Activated B cell treated with CpG ODN at 0.5 μM for 24 hours (primary cell): ENCODE measurements around the gene TXN2. TPM values are rescaled to one million over a fixed set of nuclear protein-coding genes. Genes with fewer than 3 reads are reported as not detected.

Experiments
- ATAC-seq: fragments of 200-7000 bp; cut with Tn5 transposase; one replicate; pipeline ENCODE4 v1.10.0; 2021; ENCODE audit warnings: low read depth, mild to moderate bottlenecking, moderate library complexity
- CTCF ChIA-PET: fragments of 350-600 bp; sonication (Branson Sonifier 250); formaldehyde crosslinking; loops from one replicate; lab custom pipeline; 2021; ENCODE audit warnings: antibody characterized with exemption; lab: Charles Lee
- POLR2A ChIA-PET: fragments of 350-600 bp; sonication (Branson Sonifier 250); formaldehyde crosslinking; loops from one replicate; lab custom pipeline; 2021; ENCODE audit warnings: antibody characterized with exemption; lab: Charles Lee
- DNase-seq: peaks from one replicate; pipeline ENCODE4 v3.0.0; 2022
- H3K27ac Mint-ChIP-seq: one replicate; pipeline ENCODE4 v1.8.0; 2020; ENCODE audit warnings: mixed read lengths
- H3K27me3 Mint-ChIP-seq: one replicate; pipeline ENCODE4 v1.8.0; 2021; ENCODE audit warnings: mixed read lengths
- H3K36me3 Mint-ChIP-seq: one replicate; pipeline ENCODE4 v1.8.0; 2021; ENCODE audit warnings: low read depth, mixed read lengths
- H3K4me1 Mint-ChIP-seq: one replicate; pipeline ENCODE4 v1.8.0; 2021; ENCODE audit warnings: mixed read lengths
- H3K4me3 Mint-ChIP-seq: one replicate; pipeline ENCODE4 v1.8.0; 2020; ENCODE audit warnings: mild to moderate bottlenecking, mixed read lengths
- H3K9me3 Mint-ChIP-seq: one replicate; pipeline ENCODE4 v1.8.0; 2020; ENCODE audit warnings: mixed read lengths
- intact Hi-C: fragments of 100-400 bp; cut with micrococcal nuclease; formaldehyde crosslinking; loops from one replicate; pipeline ENCODE4 v1.15.1; 2024
- total RNA-seq: library from RNA; stranded (reverse); gene quantifications from 2 replicates; pipeline ENCODE4 v1.2.3, GENCODE V29; 2022
- TF ChIP-seq, protein P1 (sequence below): fragments of 200-600 bp; IDR thresholded peaks from one replicate; pipeline ENCODE4 v1.8.0; 2022; ENCODE audit warnings: antibody characterized with exemption, mild to moderate bottlenecking

TXN2 gene
- total RNA-seq, 1 donor from 2014 or later = 59.1 TPM

DNA sequence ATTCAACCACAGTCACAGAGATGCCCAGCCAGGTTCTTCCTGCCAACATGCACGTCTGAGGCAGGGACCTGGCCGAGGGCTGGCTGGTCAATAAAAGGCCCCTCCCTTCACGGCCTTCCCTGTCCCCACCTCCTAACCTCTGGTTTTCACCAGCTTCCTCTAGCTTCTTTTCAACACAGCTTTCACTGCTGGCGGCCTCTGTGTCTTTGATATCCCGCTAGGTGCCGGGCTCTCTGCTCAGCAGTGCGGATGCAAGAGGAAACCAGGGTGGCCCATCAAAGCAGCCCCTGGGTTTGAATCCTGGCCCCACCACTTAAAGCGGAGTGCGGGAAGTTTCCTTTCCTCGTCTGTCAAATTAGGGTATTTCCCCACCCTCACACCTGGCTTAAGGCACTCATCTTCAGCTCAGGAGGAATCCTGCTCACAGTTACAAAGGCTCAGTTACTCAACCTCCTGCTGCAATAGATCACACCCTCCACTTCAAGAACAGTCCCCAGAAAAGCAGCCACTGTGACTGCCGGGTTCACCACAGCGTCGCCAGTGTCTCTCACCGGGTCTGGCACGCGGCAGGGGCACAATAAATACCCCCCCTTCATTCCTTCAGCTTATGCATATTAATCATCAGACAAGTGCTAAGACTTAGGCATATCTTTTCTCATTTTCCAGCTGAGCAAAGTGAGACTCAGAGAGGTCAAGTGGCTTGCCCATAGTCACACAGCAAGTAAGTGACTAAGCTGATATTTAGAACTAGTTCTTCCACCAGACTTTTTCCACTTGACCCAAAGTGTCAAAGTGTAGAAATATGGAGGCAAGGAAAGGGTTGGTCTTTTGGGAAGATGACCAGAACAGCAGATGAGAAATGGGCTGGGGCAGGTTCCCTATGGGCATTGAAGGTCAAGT is 45.7 kb downstream of the TXN2 start:
- intact Hi-C loops = loop anchor here (5.0 kb wide), 1 partner anchor 48 kb away; the partner anchor contains the start of gene MYH9
- Mint-ChIP-seq H3K27me3 (no peaks in the 10 kb centered on the region), H3K27ac (peak overlapping the region; percentile 71), H3K4me3 (peak overlapping the region; percentile 47), H3K4me1 (peaks cover 30% of the 10 kb centered on the region), H3K36me3 (no peaks in the 10 kb centered on the region), H3K9me3 (no peaks in the 10 kb centered on the region)
- ATAC-seq = peak; percentile 83
- ChIA-PET CTCF (interaction anchor here (1.2 to 1.4 kb wide), 3 partner anchors 31 to 36 kb away, joined by 3 read pairs; no protein-coding TSS in a partner anchor), POLR2A (interaction anchor here (0.8 to 1.7 kb wide), 10 partner anchors 9 to 107 kb away, joined by 3 to 8 read pairs (median 5); partner anchors contain the start of genes MYH9 and TXN2)
- no peak for DNase-seq
- TF ChIP-seq, protein P1, sequence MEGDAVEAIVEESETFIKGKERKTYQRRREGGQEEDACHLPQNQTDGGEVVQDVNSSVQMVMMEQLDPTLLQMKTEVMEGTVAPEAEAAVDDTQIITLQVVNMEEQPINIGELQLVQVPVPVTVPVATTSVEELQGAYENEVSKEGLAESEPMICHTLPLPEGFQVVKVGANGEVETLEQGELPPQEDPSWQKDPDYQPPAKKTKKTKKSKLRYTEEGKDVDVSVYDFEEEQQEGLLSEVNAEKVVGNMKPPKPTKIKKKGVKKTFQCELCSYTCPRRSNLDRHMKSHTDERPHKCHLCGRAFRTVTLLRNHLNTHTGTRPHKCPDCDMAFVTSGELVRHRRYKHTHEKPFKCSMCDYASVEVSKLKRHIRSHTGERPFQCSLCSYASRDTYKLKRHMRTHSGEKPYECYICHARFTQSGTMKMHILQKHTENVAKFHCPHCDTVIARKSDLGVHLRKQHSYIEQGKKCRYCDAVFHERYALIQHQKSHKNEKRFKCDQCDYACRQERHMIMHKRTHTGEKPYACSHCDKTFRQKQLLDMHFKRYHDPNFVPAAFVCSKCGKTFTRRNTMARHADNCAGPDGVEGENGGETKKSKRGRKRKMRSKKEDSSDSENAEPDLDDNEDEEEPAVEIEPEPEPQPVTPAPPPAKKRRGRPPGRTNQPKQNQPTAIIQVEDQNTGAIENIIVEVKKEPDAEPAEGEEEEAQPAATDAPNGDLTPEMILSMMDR = no peak

DNA sequence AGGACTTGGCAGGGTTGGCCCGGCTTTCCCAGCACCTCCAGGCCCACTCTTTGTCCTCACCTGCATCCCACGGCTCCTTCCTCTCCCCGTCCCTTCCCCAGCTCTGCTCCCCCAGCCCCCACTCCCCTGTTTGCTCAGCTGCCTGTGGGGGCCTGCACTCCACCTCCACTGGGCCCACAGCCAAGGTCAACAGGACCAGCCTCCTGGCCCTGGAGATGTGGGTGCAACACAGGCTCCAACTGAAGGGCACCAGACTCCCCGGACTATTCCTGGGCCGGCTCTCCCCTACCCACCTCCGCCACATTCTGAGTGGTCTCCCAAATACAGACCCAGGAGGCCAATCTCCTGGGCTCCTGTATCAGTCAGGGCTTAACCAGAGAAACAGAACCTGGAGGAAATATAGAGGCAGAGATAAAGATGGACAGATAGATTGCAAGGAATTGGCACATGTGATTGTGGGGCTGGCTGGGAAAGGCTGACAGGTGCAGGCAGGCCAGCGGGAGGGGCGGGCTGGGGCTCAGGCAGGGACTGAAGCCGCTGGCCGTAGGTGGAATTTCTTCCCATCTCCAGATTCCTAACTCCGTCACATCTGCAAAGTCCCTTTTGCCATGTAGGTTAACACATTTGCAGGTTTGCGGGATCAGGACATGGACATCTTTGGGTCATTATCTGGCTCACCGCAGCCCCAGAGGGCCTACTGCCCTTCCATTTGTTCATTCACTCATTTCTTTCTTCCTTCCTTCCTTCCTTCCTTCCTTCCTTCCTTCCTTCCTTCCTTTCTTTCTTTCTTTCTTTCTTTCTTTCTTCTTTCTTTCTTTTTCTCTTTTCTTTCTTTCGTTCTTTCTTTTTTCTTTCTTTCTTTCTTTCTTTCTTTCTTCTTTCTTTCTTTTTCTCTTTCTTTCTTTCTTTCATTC is 47.9 kb downstream of the TXN2 start:
- ChIA-PET CTCF (no interaction called here), POLR2A (interaction anchor here (1.5 kb wide), 1 partner anchor 12 kb away, joined by 3 read pairs; no protein-coding TSS in a partner anchor)
- Mint-ChIP-seq H3K27me3 (no peaks in the 10 kb centered on the region), H3K36me3 (no peaks in the 10 kb centered on the region), H3K27ac (peak overlapping the region; percentile 42), H3K4me1 (peaks cover 23% of the 10 kb centered on the region), H3K4me3 (no peak overlapping the region), H3K9me3 (no peaks in the 10 kb centered on the region)
- DNase-seq = no peak
- no peak for ATAC-seq
- TF ChIP-seq, protein P1 = no peak
- intact Hi-C loops = no loop called here

DNA sequence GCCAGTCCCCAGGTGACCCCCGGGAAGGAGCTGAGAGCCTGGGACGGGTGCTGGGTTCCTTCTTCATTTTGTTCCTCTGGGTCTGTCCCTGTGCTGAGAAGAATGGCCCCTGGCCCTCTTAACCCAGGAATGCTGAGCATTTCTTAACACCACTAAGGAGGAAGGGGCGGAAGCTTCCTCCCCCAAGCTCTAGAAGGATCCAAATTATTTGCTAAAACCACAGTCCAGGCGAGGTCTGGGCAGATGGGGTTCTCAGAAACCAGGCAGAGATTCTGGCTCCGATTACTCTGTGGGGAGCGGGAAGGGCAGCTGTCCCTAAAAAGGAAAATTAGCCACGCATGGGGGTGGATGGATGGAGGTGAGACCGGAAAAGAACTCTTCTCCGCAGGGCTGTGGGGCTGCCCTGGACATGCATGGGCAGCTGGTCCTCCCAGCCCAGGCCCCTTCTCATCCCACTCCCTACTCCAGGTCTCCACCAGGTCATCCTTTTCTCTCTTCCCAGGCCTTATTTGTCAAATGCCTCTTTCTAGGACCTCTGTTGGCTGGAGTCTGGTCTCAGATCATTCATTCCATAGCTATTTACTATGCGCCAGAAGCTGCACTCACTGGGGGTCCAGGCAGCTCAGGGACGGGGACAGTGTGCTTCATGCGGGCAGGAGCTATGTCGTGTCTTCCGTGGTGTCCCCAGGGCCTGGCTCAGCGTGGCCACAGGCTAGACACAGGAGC is 48.7 kb downstream of the TXN2 start:
- POLR2A ChIA-PET = interaction anchor here (1.5 kb wide), 1 partner anchor 13 kb away, joined by 3 read pairs; no protein-coding TSS in a partner anchor
- CTCF ChIA-PET = no interaction called here
- DNase-seq (no peak), ATAC-seq (no peak)
- H3K27me3 Mint-ChIP-seq = no peaks in the 10 kb centered on the region
- TF ChIP-seq, protein P1 = no peak
- H3K4me3 Mint-ChIP-seq = no peak overlapping the region
- H3K36me3 Mint-ChIP-seq = no peaks in the 10 kb centered on the region
- peaks cover 23% of the 10 kb centered on the region for H3K4me1 Mint-ChIP-seq
- intact Hi-C loops = no loop called here
- peak overlapping the region; percentile 42 for H3K27ac Mint-ChIP-seq
- no peaks in the 10 kb centered on the region for H3K9me3 Mint-ChIP-seq

DNA sequence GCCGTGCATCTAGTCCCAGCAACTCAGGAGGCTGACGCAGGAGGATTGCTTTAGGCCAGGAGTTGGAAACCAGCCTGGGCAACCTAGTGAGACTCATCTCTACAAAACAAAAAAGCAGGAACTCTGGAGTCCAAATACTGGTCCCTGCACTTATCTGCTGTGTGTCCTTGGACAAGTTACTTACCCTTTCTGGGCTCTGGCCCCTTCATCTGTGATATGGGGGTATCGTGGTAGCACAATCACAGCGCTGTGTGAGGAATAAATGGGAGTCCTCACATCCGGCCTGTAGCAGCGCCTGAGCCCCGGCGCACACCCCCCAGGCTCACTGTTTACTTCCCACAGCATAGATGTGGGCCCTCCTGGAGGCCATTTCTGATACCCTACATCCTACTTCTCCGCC is 49.5 kb downstream of the TXN2 start:
- ATAC-seq (no peak), DNase-seq (no peak)
- Mint-ChIP-seq H3K27ac (no peak overlapping the region), H3K4me1 (peaks cover 23% of the 10 kb centered on the region), H3K9me3 (no peaks in the 10 kb centered on the region), H3K4me3 (no peak overlapping the region), H3K27me3 (no peaks in the 10 kb centered on the region), H3K36me3 (no peaks in the 10 kb centered on the region)
- TF ChIP-seq, protein P1 = no peak
- POLR2A ChIA-PET = interaction anchor here (1.5 kb wide), 1 partner anchor 13 kb away, joined by 3 read pairs; no protein-coding TSS in a partner anchor
- intact Hi-C loops = no loop called here
- CTCF ChIA-PET = no interaction called here
